PFSK-1 (cell line): ENCODE measurements around the gene SLC4A8.

Experiments used
- FOXP2 ChIP-seq: optimal IDR thresholded peaks from 2 replicates; pipeline ENCODE3; 2011; ENCODE audit warnings: borderline replicate concordance, control low read depth, inconsistent platforms; ENCODE audit not compliant: insufficient read depth; ENCODE audit errors: extremely low read length, extremely low read depth
- POLR2AphosphoS5 ChIP-seq: IDR thresholded peaks from 2 replicates; pipeline ENCODE4 v1.6.1; 2012; ENCODE audit warnings: low read depth, mild to moderate bottlenecking, control low read depth, low read length, moderate library complexity
- SIN3A ChIP-seq: IDR thresholded peaks from 2 replicates; pipeline ENCODE4 v1.6.1; 2012; ENCODE audit warnings: mild to moderate bottlenecking, low read length, moderate library complexity, borderline replicate concordance; ENCODE audit not compliant: insufficient read depth
- TAF1 ChIP-seq: IDR thresholded peaks from 2 replicates; pipeline ENCODE4 v1.6.1; 2012; ENCODE audit warnings: low read length, control low read depth, borderline replicate concordance; ENCODE audit not compliant: insufficient read depth
- TF ChIP-seq, protein P1 (sequence below), 2 experiments: IDR thresholded peaks; 2 replicates each; pipeline versions ENCODE4 v1.6.1 to v1.8.0; 2011 to 2012; ENCODE audit warnings: low read depth in 2 of 2, low read length in 2 of 2, control low read depth in 1 of 2, inconsistent platforms in 1 of 2, mild to moderate bottlenecking in 1 of 2, moderate library complexity in 1 of 2; ENCODE audit not compliant: insufficient read depth in 1 of 2

SLC4A8 gene

DNA sequence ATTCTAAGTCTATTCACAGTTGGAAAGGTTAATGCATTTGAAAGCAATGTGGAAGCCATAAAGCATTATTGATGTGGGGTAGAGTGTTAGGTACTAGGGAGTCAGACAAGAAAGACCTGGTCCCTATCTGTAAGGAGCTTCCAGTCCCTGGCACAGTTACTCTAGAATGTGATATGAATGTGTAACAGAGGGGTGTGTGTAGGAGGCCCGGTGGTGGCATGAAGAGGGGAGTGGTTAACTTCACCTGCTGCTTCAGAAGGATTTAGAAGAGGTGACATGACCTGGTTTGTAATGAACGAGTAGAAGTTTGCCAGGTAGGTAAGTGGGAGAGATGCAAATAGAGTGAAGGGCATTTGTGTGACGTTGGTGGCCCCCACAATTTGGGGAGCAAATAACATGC, 18.3 kb upstream of the SLC4A8 start:
- no peak for TF ChIP-seq SIN3A
- TF ChIP-seq POLR2AphosphoS5 = no peak
- TF ChIP-seq TAF1 = no peak
- TF ChIP-seq, protein P1, sequence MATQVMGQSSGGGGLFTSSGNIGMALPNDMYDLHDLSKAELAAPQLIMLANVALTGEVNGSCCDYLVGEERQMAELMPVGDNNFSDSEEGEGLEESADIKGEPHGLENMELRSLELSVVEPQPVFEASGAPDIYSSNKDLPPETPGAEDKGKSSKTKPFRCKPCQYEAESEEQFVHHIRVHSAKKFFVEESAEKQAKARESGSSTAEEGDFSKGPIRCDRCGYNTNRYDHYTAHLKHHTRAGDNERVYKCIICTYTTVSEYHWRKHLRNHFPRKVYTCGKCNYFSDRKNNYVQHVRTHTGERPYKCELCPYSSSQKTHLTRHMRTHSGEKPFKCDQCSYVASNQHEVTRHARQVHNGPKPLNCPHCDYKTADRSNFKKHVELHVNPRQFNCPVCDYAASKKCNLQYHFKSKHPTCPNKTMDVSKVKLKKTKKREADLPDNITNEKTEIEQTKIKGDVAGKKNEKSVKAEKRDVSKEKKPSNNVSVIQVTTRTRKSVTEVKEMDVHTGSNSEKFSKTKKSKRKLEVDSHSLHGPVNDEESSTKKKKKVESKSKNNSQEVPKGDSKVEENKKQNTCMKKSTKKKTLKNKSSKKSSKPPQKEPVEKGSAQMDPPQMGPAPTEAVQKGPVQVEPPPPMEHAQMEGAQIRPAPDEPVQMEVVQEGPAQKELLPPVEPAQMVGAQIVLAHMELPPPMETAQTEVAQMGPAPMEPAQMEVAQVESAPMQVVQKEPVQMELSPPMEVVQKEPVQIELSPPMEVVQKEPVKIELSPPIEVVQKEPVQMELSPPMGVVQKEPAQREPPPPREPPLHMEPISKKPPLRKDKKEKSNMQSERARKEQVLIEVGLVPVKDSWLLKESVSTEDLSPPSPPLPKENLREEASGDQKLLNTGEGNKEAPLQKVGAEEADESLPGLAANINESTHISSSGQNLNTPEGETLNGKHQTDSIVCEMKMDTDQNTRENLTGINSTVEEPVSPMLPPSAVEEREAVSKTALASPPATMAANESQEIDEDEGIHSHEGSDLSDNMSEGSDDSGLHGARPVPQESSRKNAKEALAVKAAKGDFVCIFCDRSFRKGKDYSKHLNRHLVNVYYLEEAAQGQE (IDR thresholded peaks at IDR 0.05; ENCODE audit: insufficient read depth in 1 of 2, low read depth in 2 of 2, low read length in 2 of 2) = no peak
- TF ChIP-seq FOXP2 = no peak

DNA sequence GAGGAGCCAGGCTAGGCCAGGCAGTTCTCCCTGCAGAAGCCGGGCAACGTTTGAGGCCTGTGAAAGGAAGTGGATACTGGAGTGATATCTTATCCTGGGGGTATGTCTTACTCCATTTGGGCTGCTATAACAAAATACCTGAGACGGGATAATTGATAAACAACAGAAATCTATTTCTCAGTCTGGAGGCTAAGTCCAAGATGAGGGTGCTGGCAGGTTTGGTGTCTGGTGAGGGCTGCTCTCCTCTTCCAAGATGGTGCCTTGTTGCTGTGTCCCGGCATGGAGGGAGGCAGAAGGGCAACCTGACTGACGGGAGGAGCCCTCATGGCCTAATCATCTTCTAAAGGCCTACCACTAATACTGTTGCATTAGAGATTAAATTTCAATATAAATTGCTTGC, 17.8 kb upstream of the SLC4A8 start:
- TF ChIP-seq TAF1 (no peak), POLR2AphosphoS5 (no peak), SIN3A (no peak), FOXP2 (no peak)
- TF ChIP-seq, protein P1 (IDR thresholded peaks at IDR 0.05; ENCODE audit: insufficient read depth in 1 of 2, low read depth in 2 of 2, low read length in 2 of 2) = no peak

DNA sequence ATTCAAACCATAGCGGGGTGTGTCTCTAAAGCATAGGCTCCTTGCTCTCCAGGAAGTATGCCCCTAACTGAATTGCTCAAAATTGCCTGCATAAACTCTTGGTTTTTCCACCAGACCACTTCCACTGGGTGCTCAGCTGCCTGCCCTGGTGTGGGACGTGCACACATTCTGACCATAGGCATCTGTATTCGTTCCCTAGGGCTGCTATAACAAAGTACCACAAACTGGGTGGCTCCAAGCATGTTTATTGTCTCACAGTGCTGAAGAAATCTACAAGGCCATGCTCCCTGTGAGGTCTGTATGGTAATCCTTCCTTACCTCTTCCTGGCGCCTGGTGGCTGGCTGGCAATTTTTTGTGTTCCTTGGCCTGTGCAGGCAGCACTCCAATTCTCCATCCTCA, 17.0 kb upstream of the SLC4A8 start:
- TF ChIP-seq FOXP2 (no peak), SIN3A (no peak), POLR2AphosphoS5 (no peak)
- TF ChIP-seq, protein P1 (IDR thresholded peaks at IDR 0.05; ENCODE audit: insufficient read depth in 1 of 2, low read depth in 2 of 2, low read length in 2 of 2) = no peak

DNA sequence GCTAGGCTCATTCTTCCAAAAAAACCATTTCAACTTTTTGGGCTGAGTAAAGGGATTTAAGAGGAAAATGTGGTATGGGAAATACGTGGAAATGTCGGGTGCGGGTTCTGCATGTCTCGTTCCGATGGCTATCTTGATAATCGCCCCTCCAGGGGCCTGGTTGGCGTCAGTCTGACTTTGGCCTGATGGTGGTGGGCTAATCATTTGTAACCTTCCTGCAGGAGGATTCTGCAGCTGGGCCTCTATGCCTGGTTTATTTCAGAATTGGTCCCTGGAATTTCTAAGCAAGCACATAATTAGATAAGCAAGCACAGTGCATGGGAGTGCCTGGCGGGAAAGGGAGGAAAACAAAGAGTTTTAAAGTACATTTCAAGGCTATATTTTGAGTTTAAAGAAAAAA, 14.8 kb upstream of the SLC4A8 start:
- TF ChIP-seq, protein P1 (IDR thresholded peaks at IDR 0.05; ENCODE audit: insufficient read depth in 1 of 2, low read depth in 2 of 2, low read length in 2 of 2) = no peak
- TF ChIP-seq POLR2AphosphoS5 (no peak), TAF1 (no peak), FOXP2 (no peak), SIN3A (no peak)

DNA sequence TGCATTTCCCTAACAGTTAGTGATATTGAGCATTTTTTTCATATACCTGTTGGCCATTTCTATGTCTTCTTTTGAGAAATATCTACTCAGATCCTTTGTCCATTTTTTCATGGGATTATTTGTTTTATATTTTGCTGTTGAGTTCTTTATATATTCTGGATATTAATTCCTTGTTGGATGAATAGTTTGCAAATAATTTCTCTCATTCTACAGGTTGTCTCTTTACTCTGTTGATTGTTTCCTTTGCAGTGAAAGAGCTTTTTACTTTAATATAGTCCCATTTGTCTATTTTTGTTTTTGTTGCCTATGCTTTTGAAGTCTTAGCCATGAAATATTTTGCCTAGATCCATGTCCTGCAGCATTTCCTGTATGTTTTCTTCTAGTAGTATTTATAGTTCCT, 11.5 kb upstream of the SLC4A8 start:
- no peak for TF ChIP-seq TAF1
- TF ChIP-seq SIN3A = no peak
- TF ChIP-seq, protein P1 (IDR thresholded peaks at IDR 0.05; ENCODE audit: insufficient read depth in 1 of 2, low read depth in 2 of 2, low read length in 2 of 2) = no peak
- no peak for TF ChIP-seq POLR2AphosphoS5
